ENCODE data around the gene FAM76B. TPM values are rescaled to one million over a fixed set of nuclear protein-coding genes. Genes with fewer than 3 reads are reported as not detected.

FAM76B gene
- total and polyA plus RNA-seq, 2 of the 13 experiments (the other 11 are each of a cell fraction or from before 2014, with no cell fraction given): 20.2 to 24.2 TPM

DNA sequence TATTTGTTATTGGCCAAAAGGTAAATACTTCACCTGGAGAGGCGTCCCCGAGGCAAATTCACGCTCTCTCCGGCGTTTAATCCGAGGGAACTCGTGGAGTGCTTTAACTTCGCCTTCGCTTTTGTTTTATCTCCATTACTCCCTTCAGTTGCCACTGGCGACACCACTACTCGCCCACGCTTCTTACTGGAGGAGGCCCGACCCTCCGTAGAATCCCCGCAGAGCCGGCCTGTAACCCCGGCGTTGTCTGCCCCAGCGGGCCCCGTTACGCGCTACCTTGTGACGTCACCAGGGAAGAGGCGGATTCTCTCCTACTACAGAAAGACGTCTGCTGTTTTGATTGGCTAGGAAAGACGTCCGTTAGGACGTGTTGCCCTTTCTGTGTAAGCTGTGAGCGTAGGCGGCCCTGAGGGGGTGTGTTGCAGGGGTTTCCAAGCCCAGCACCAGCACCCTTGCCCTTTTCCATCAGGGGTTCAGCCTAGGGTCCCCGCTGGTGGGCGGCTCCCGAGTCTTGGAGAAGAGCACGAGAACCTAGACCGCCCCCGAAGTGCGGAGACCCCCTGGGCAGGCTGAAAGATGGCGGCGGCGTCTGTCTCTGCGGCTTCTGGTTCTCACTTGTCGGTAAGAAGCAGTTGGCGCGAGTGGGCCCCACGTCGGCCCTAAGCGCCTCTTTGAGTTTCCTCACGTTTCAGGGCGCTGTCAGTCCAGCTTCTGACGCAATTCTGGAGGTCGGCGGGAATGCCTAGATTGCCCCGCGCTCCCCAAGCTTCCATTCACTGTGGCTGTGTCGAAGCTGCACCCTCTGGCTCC, 746 bp upstream of the FAM76B start, which contains the start of gene CEP57 (continued):
- TF ChIP-seq GLI4 (CRISPR knock-in tag; IDR thresholded peaks at IDR 0.05; ENCODE audit: borderline replicate concordance) (no peak), ZNF597 (CRISPR knock-in tag; IDR thresholded peaks at IDR 0.05) (no peak), ZEB1 (IDR thresholded peaks at IDR 0.05; ENCODE audit: insufficient replicate concordance, low read depth) (no peak), ZNF7 (CRISPR knock-in tag; IDR thresholded peaks at IDR 0.05) (no peak), SALL2 (CRISPR knock-in tag; IDR thresholded peaks at IDR 0.05) (no peak), ZNF256 (CRISPR knock-in tag; conservative IDR thresholded peaks at IDR 0.05) (no peak; the same call in 1 of the 2 replicates), CBFB (CRISPR knock-in tag; IDR thresholded peaks at IDR 0.05) (no peak), CCAR2 (optimal IDR thresholded peaks at IDR 0.05; ENCODE audit: low read depth, low read length) (no peak), MTA3 (CRISPR knock-in tag; IDR thresholded peaks at IDR 0.05) (no peak), PHF8 (CRISPR knock-in tag; IDR thresholded peaks at IDR 0.05) (peak; percentile 58), KLF13 (CRISPR knock-in tag; IDR thresholded peaks at IDR 0.05) (no peak), FOXA1 (IDR thresholded peaks at IDR 0.05) (no peak), FOXA1 (CRISPR knock-in tag; IDR thresholded peaks at IDR 0.05) (peak; percentile 3; the same call in 1 of the 2 replicates), ATAD3A (CRISPR knock-in tag; IDR thresholded peaks at IDR 0.05) (no peak), ELF3 (CRISPR knock-in tag; IDR thresholded peaks at IDR 0.05) (no peak), HIVEP1 (CRISPR knock-in tag; IDR thresholded peaks at IDR 0.05) (peak; percentile 70), ZNF263 (CRISPR knock-in tag; IDR thresholded peaks at IDR 0.05) (no peak), CC2D1A (CRISPR knock-in tag; IDR thresholded peaks at IDR 0.05) (no peak), RFX5 (IDR thresholded peaks at IDR 0.05; ENCODE audit: low read depth, low read length) (peak; percentile 78; the same call in 1 of the 2 replicates), ZNF326 (CRISPR knock-in tag; IDR thresholded peaks at IDR 0.05; ENCODE audit: borderline replicate concordance) (no peak), ZNF225 (CRISPR knock-in tag; IDR thresholded peaks at IDR 0.05) (peak; percentile 31; the same call in 1 of the 2 replicates), SOX5 (CRISPR knock-in tag; IDR thresholded peaks at IDR 0.05; ENCODE audit: borderline replicate concordance) (no peak), ZFP37 (CRISPR knock-in tag; IDR thresholded peaks at IDR 0.05; ENCODE audit: borderline replicate concordance) (no peak), ATM (IDR thresholded peaks at IDR 0.05; ENCODE audit: borderline replicate concordance) (no peak), HCFC1 (IDR thresholded peaks at IDR 0.05; ENCODE audit: low read depth, low read length) (no peak), CBX1 (IDR thresholded peaks at IDR 0.05; ENCODE audit: low read depth) (no peak), EP300 (IDR thresholded peaks at IDR 0.05; ENCODE audit: low read depth in 2 of 2, low read length in 2 of 2) (no peak; a peak in 1 of 4 replicates), EP300 (CRISPR knock-in tag; IDR thresholded peaks at IDR 0.05; ENCODE audit: borderline replicate concordance) (no peak), NFRKB (IDR thresholded peaks at IDR 0.05) (no peak), ZNF260 (CRISPR knock-in tag; IDR thresholded peaks at IDR 0.05; ENCODE audit: borderline replicate concordance, low read depth) (no peak)
- TF ChIP-seq, protein P1, sequence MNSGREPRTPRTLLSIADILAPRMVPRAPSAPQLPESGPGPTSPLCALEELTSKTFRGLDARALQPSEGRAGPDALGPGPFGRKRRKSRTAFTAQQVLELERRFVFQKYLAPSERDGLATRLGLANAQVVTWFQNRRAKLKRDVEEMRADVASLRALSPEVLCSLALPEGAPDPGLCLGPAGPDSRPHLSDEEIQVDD (CRISPR knock-in tag; IDR thresholded peaks at IDR 0.05; ENCODE audit: borderline replicate concordance): no peak
- TF ChIP-seq, protein P2, sequence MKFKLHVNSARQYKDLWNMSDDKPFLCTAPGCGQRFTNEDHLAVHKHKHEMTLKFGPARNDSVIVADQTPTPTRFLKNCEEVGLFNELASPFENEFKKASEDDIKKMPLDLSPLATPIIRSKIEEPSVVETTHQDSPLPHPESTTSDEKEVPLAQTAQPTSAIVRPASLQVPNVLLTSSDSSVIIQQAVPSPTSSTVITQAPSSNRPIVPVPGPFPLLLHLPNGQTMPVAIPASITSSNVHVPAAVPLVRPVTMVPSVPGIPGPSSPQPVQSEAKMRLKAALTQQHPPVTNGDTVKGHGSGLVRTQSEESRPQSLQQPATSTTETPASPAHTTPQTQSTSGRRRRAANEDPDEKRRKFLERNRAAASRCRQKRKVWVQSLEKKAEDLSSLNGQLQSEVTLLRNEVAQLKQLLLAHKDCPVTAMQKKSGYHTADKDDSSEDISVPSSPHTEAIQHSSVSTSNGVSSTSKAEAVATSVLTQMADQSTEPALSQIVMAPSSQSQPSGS (CRISPR knock-in tag; IDR thresholded peaks at IDR 0.05): peak; percentile 41; the same call in 1 of the 2 replicates
